ENCODE data around the gene LINC00305.

GRCh38 chr18:64032312-64032711 is 116.6 kb downstream of the LINC00305 start:
- TF ChIP-seq, protein P1, sequence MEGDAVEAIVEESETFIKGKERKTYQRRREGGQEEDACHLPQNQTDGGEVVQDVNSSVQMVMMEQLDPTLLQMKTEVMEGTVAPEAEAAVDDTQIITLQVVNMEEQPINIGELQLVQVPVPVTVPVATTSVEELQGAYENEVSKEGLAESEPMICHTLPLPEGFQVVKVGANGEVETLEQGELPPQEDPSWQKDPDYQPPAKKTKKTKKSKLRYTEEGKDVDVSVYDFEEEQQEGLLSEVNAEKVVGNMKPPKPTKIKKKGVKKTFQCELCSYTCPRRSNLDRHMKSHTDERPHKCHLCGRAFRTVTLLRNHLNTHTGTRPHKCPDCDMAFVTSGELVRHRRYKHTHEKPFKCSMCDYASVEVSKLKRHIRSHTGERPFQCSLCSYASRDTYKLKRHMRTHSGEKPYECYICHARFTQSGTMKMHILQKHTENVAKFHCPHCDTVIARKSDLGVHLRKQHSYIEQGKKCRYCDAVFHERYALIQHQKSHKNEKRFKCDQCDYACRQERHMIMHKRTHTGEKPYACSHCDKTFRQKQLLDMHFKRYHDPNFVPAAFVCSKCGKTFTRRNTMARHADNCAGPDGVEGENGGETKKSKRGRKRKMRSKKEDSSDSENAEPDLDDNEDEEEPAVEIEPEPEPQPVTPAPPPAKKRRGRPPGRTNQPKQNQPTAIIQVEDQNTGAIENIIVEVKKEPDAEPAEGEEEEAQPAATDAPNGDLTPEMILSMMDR (conservative IDR thresholded peaks at IDR 0.05; ENCODE audit: low read length) = no peak
- TF ChIP-seq EZH2phosphoT487 (IDR thresholded peaks at IDR 0.05; ENCODE audit: borderline replicate concordance, low read depth, low read length) = no peak

Measured in OCI-LY7 (cell line).